Neural progenitor cell (in vitro differentiated cells): Measurements from ENCODE around the gene TRIP12. TPM values are rescaled to one million over a fixed set of nuclear protein-coding genes. Genes with fewer than 3 reads are reported as not detected.

Source experiments
- DNase-seq: peaks from one replicate; pipeline ENCODE4 v3.0.0-alpha.2; 2016; ENCODE audit warnings: low spot score
- H2AFZ ChIP-seq: fragments of 200-600 bp; sonication (generic); replicated peaks from 2 replicates; pipeline ENCODE4 v1.6.1; 2016; ENCODE audit warnings: antibody characterized with exemption
- H3F3A ChIP-seq: fragments of 200-600 bp; sonication (generic); 2 replicates; pipeline ENCODE4 v1.6.1; 2016; ENCODE audit warnings: antibody characterized with exemption, low read depth
- H3K27ac ChIP-seq: fragments of 200-600 bp; sonication (generic); 2 replicates; pipeline ENCODE4 v1.5.1; 2016; ENCODE audit warnings: mild to moderate bottlenecking
- H3K27me3 ChIP-seq: fragments of 200-600 bp; sonication (generic); 2 replicates; pipeline ENCODE4 v1.6.1; 2016; ENCODE audit warnings: mild to moderate bottlenecking, moderate library complexity
- H3K36me3 ChIP-seq: fragments of 200-600 bp; sonication (generic); 2 replicates; pipeline ENCODE4 v1.5.1; 2016
- H3K4me1 ChIP-seq: fragments of 200-600 bp; sonication (generic); 2 replicates; pipeline ENCODE4 v1.6.1; 2016; ENCODE audit warnings: mixed run types
- H3K4me2 ChIP-seq: fragments of 200-600 bp; sonication (generic); 2 replicates; pipeline ENCODE4 v1.6.1; 2016
- H3K4me3 ChIP-seq: fragments of 200-600 bp; sonication (generic); 2 replicates; pipeline ENCODE4 v1.5.1; 2016
- H3K79me2 ChIP-seq: fragments of 200-600 bp; sonication (generic); 2 replicates; pipeline ENCODE4 v1.6.1; 2016; ENCODE audit warnings: low read depth
- H3K9ac ChIP-seq: fragments of 200-600 bp; sonication (generic); 2 replicates; pipeline ENCODE4 v1.6.1; 2016
- H3K9me3 ChIP-seq: fragments of 200-600 bp; sonication (generic); 2 replicates; pipeline ENCODE4 v1.5.1; 2016; ENCODE audit warnings: low read depth
- H4K20me1 ChIP-seq: fragments of 200-600 bp; sonication (generic); 2 replicates; pipeline ENCODE4 v1.6.1; 2016; ENCODE audit warnings: low read depth
- H3K27ac Mint-ChIP-seq: 3 replicates; pipeline ENCODE4 v1.8.0; 2021; ENCODE audit warnings: mixed read lengths
- H3K27me3 Mint-ChIP-seq: 2 replicates; pipeline ENCODE4 v1.8.0; 2022; ENCODE audit warnings: low read depth, mild to moderate bottlenecking, inconsistent platforms, moderate library complexity, mixed read lengths; ENCODE audit not compliant: insufficient read depth
- H3K36me3 Mint-ChIP-seq: 3 replicates; pipeline ENCODE4 v1.8.0; 2021; ENCODE audit warnings: mixed read lengths
- H3K4me1 Mint-ChIP-seq: 3 replicates; pipeline ENCODE4 v1.8.0; 2021; ENCODE audit warnings: mixed read lengths
- H3K4me3 Mint-ChIP-seq: 3 replicates; pipeline ENCODE4 v1.8.0; 2021; ENCODE audit warnings: mild to moderate bottlenecking, moderate library complexity, mixed read lengths
- H3K9me3 Mint-ChIP-seq: 3 replicates; pipeline ENCODE4 v1.8.0; 2020; ENCODE audit warnings: mixed read lengths
- EZH2 ChIP-seq: fragments of 200-600 bp; sonication (generic); IDR thresholded peaks from 2 replicates; pipeline ENCODE4 v1.6.1; 2017; ENCODE audit warnings: antibody characterized with exemption, mild to moderate bottlenecking, moderate library complexity
- EZH2phosphoT487 ChIP-seq: fragments of 200-600 bp; sonication (generic); IDR thresholded peaks from 2 replicates; pipeline ENCODE4 v1.6.1; 2017; ENCODE audit warnings: antibody characterized with exemption
- total RNA-seq: library from RNA; depleted of rRNA; stranded (reverse); fragments of >200 nt; gene quantifications from 2 replicates; pipeline ENCODE4 v1.2.3, GENCODE V29; 2015; ENCODE audit warnings: low replicate concordance
- TF ChIP-seq, protein P1 (sequence below): fragments of 200-600 bp; sonication (generic); IDR thresholded peaks from 2 replicates; pipeline ENCODE4 v1.5.1; 2017; ENCODE audit warnings: antibody characterized with exemption, mild to moderate bottlenecking

Gene TRIP12
- total RNA-seq, 1 donor from 2014 or later: 157 TPM

DNA sequence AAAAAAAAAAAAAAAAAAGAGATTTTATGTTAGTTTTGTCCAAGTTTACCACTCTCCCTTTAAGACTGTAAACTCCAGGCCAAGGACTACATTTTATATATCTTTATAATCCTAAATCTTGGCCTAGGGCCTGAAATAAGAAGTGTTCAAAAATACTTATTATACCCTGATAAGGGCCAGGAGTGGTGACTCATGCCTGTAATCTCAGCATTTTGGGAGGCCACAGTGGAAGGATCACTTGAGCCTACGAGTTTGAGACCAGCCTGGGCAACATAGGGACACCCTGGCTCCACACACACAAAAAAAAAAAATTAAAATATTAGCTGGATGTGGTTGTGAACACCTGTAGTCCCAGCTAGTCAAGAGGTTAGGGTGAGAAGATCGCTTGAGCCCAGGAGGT lies 12.7 kb downstream of the TRIP12 start:
- Mint-ChIP-seq H3K27me3 (no peaks in the 10 kb centered on the region), H3K4me1 (peaks cover 4% of the 10 kb centered on the region)
- no peak overlapping the region for H3K4me2 ChIP-seq

DNA sequence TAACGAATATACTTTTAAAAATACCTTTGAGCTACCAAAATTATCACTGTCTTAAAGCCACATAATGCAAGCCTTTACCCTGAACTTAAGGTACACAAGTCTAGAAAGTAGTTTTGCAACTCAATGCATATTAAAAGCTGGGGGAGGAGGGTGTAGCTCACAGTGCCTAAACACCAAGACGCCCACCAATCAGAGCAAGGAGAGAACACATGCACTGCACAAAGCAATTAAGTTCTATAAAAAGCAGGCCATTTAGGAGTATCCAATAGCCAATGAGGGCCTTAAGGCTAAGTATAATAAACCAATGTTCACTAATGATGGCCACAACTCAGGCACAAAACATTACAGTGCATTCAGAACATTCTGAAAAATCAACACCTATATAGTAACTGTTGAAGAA lies 16.2 kb downstream of the TRIP12 start:
- peaks cover 100% of the 10 kb centered on the region for H3K79me2 ChIP-seq
- H3K4me1 ChIP-seq: peaks cover 7% of the 10 kb centered on the region
- no peak overlapping the region for H3K27ac ChIP-seq
- TF ChIP-seq EZH2phosphoT487 (no peak), EZH2 (no peak)
- TF ChIP-seq, protein P1, sequence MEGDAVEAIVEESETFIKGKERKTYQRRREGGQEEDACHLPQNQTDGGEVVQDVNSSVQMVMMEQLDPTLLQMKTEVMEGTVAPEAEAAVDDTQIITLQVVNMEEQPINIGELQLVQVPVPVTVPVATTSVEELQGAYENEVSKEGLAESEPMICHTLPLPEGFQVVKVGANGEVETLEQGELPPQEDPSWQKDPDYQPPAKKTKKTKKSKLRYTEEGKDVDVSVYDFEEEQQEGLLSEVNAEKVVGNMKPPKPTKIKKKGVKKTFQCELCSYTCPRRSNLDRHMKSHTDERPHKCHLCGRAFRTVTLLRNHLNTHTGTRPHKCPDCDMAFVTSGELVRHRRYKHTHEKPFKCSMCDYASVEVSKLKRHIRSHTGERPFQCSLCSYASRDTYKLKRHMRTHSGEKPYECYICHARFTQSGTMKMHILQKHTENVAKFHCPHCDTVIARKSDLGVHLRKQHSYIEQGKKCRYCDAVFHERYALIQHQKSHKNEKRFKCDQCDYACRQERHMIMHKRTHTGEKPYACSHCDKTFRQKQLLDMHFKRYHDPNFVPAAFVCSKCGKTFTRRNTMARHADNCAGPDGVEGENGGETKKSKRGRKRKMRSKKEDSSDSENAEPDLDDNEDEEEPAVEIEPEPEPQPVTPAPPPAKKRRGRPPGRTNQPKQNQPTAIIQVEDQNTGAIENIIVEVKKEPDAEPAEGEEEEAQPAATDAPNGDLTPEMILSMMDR: no peak
- Mint-ChIP-seq H3K36me3 (peaks cover 15% of the 10 kb centered on the region), H3K4me1 (peaks cover 5% of the 10 kb centered on the region), H3K27me3 (no peaks in the 10 kb centered on the region), H3K27ac (no peak overlapping the region), H3K9me3 (no peaks in the 10 kb centered on the region), H3K4me3 (no peak overlapping the region)
- no peak overlapping the region for H3K4me3 ChIP-seq
- peaks cover 94% of the 10 kb centered on the region for H4K20me1 ChIP-seq
- H3K9ac ChIP-seq: no peak overlapping the region
- DNase-seq: no peak
- H3F3A ChIP-seq: peaks cover 3% of the 10 kb centered on the region
- H3K9me3 ChIP-seq: no peaks in the 10 kb centered on the region
- peaks cover 4% of the 10 kb centered on the region for H3K36me3 ChIP-seq
- no peak overlapping the region for H2AFZ ChIP-seq
- H3K27me3 ChIP-seq: no peaks in the 10 kb centered on the region
- H3K4me2 ChIP-seq: no peak overlapping the region

More for the DNA sequence above, 12.7 kb downstream of the TRIP12 start:
- Histone ChIP-seq H4K20me1 (peaks cover 93% of the 10 kb centered on the region), H3K36me3 (peaks cover 4% of the 10 kb centered on the region), H3K4me1 (peaks cover 9% of the 10 kb centered on the region), H3K4me3 (no peak overlapping the region), H3K27ac (no peak overlapping the region), H2AFZ (no peak overlapping the region), H3K9ac (no peak overlapping the region), H3K79me2 (peaks cover 100% of the 10 kb centered on the region), H3K27me3 (no peaks in the 10 kb centered on the region), H3K9me3 (no peaks in the 10 kb centered on the region), H3F3A (no peaks in the 10 kb centered on the region)
- TF ChIP-seq EZH2phosphoT487 (no peak), EZH2 (no peak)
- TF ChIP-seq, protein P1: no peak
- Mint-ChIP-seq H3K4me3 (no peak overlapping the region), H3K36me3 (peaks cover 9% of the 10 kb centered on the region), H3K27ac (no peak overlapping the region), H3K9me3 (no peaks in the 10 kb centered on the region)
- DNase-seq: no peak

- H3K9me3 ChIP-seq: no peaks in the 10 kb centered on the region
- Mint-ChIP-seq H3K4me3 (no peak overlapping the region), H3K27ac (no peak overlapping the region), H3K27me3 (no peaks in the 10 kb centered on the region), H3K36me3 (peaks cover 12% of the 10 kb centered on the region), H3K9me3 (no peaks in the 10 kb centered on the region), H3K4me1 (peaks cover 5% of the 10 kb centered on the region)
- H3K27ac ChIP-seq: peak overlapping the region; percentile 74
- H4K20me1 ChIP-seq: peaks cover 97% of the 10 kb centered on the region
- H3K27me3 ChIP-seq: no peaks in the 10 kb centered on the region
- H2AFZ ChIP-seq: no peak overlapping the region
- H3K9ac ChIP-seq: no peak overlapping the region
- H3K36me3 ChIP-seq: peaks cover 1% of the 10 kb centered on the region
- peak overlapping the region; percentile 6 for H3K4me2 ChIP-seq
- no peak for TF ChIP-seq EZH2
- no peak for TF ChIP-seq EZH2phosphoT487
- TF ChIP-seq, protein P1: no peak
- no peak overlapping the region for H3K4me3 ChIP-seq
- peaks cover 100% of the 10 kb centered on the region for H3K79me2 ChIP-seq
- peak; percentile 33 for DNase-seq
- peaks cover 3% of the 10 kb centered on the region for H3F3A ChIP-seq
- peaks cover 5% of the 10 kb centered on the region for H3K4me1 ChIP-seq
Measured at GRCh38 chr2:229903037-229903436, 18.8 kb downstream of the TRIP12 start.
